CD14-positive monocyte (primary cell): ENCODE measurements around the gene ADAD2. TPM values are rescaled to one million over a fixed set of nuclear protein-coding genes. Genes with fewer than 3 reads are reported as not detected.

Experiments used
- DNase-seq, 3 donors: peaks; one replicate each; pipeline ENCODE4 v3.0.0-alpha.2; 2011 to 2022
- H2AFZ ChIP-seq: 2 replicates; pipeline ENCODE4 v1.6.0; 2012; ENCODE audit warnings: mild to moderate bottlenecking, low read depth, low read length, inconsistent platforms; ENCODE audit not compliant: insufficient read depth, poor library complexity, severe bottlenecking
- H3K27ac ChIP-seq, 2 donors: 1 replicate in 1 of 2; 2 replicates in 1 of 2; pipeline ENCODE4 v1.5.1; 2012 to 2013; ENCODE audit warnings: low read length in 2 of 2, control low read depth in 1 of 2, inconsistent platforms in 1 of 2, low read depth in 1 of 2, mild to moderate bottlenecking in 1 of 2
- H3K27me3 ChIP-seq, 2 donors: one replicate each; pipeline versions ENCODE4 v1.6.0 to v1.6.1; 2011 to 2013; ENCODE audit warnings: low read length in 2 of 2; ENCODE audit not compliant: control insufficient read depth in 2 of 2, insufficient read depth in 2 of 2
- H3K36me3 ChIP-seq, 2 donors: replicated peaks in 1 of 2; 1 replicate in 1 of 2; 2 replicates in 1 of 2; pipeline versions ENCODE4 v1.5.1 to v1.6.1; 2012 to 2013; ENCODE audit warnings: low read length in 2 of 2, control low read depth in 1 of 2, inconsistent platforms in 1 of 2, mild to moderate bottlenecking in 1 of 2; ENCODE audit not compliant: insufficient read depth in 2 of 2, control insufficient read depth in 1 of 2
- H3K4me1 ChIP-seq, 2 donors: 1 replicate in 1 of 2; 2 replicates in 1 of 2; pipeline versions ENCODE4 v1.5.1 to v1.6.1; 2012 to 2013; ENCODE audit warnings: low read length in 2 of 2, control low read depth in 1 of 2, inconsistent platforms in 1 of 2, mild to moderate bottlenecking in 1 of 2, moderate library complexity in 1 of 2; ENCODE audit not compliant: insufficient read depth in 2 of 2, control insufficient read depth in 1 of 2
- H3K4me2 ChIP-seq: replicated peaks from 2 replicates; pipeline ENCODE3; 2012; ENCODE audit warnings: low read length, moderate library complexity, mild to moderate bottlenecking; ENCODE audit not compliant: poor library complexity, severe bottlenecking; ENCODE audit errors: extremely low read depth
- H3K4me3 ChIP-seq, 3 experiments: fragments of 200-600 bp in 1 of 3; sonication (generic) in 1 of 3; replicated peaks in 1 of 3; 1 replicate in 2 of 3; 2 replicates in 1 of 3; pipeline ENCODE4 v1.5.1; 2011 to 2013; ENCODE audit warnings: low read length in 3 of 3, mild to moderate bottlenecking in 3 of 3, control low read depth in 2 of 3, low read depth in 2 of 3, inconsistent platforms in 1 of 3, moderate library complexity in 1 of 3
- H3K79me2 ChIP-seq: 2 replicates; pipeline ENCODE4 v1.6.0; 2012; ENCODE audit warnings: mild to moderate bottlenecking, control low read depth, inconsistent platforms, low read length, moderate library complexity; ENCODE audit not compliant: insufficient read depth
- H3K9ac ChIP-seq: 2 replicates; pipeline ENCODE4 v1.6.0; 2017; ENCODE audit warnings: low read length, mild to moderate bottlenecking; ENCODE audit not compliant: insufficient read depth, poor library complexity, severe bottlenecking
- H3K9me3 ChIP-seq, 2 donors: replicated peaks in 1 of 2; 1 replicate in 1 of 2; 2 replicates in 1 of 2; pipeline versions ENCODE4 v1.5.1 to v1.6.1; 2012 to 2013; ENCODE audit warnings: low read length in 2 of 2, control low read depth in 1 of 2; ENCODE audit not compliant: control insufficient read depth in 1 of 2, insufficient read depth in 1 of 2
- H4K20me1 ChIP-seq: 2 replicates; pipeline ENCODE4 v1.6.0; 2012; ENCODE audit warnings: mild to moderate bottlenecking, low read length, control low read depth, moderate library complexity; ENCODE audit not compliant: insufficient read depth
- H3K27ac Mint-ChIP-seq, 7 donors: one replicate each; pipeline ENCODE4 v1.8.0; 2020; ENCODE audit warnings: mild to moderate bottlenecking in 7 of 7, mixed read lengths in 7 of 7, moderate library complexity in 6 of 7, inconsistent platforms in 2 of 7
- H3K27me3 Mint-ChIP-seq, 3 donors: one replicate each; pipeline ENCODE4 v1.8.0; 2021 to 2022; ENCODE audit warnings: low read depth in 3 of 3, mild to moderate bottlenecking in 3 of 3, mixed read lengths in 3 of 3, moderate library complexity in 3 of 3, inconsistent platforms in 1 of 3
- H3K36me3 Mint-ChIP-seq, 2 donors: one replicate each; pipeline ENCODE4 v1.8.0; 2020; ENCODE audit warnings: mixed read lengths in 2 of 2, inconsistent platforms in 1 of 2, mild to moderate bottlenecking in 1 of 2
- H3K4me1 Mint-ChIP-seq: one replicate; pipeline ENCODE4 v1.8.0; 2020; ENCODE audit warnings: mild to moderate bottlenecking, mixed read lengths
- H3K4me3 Mint-ChIP-seq, 2 donors: one replicate each; pipeline ENCODE4 v1.8.0; 2020; ENCODE audit warnings: mild to moderate bottlenecking in 2 of 2, mixed read lengths in 2 of 2, moderate library complexity in 1 of 2
- H3K9me3 Mint-ChIP-seq, 7 donors: one replicate each; pipeline ENCODE4 v1.8.0; 2020 to 2022; ENCODE audit warnings: mixed read lengths in 7 of 7, mild to moderate bottlenecking in 6 of 7, moderate library complexity in 6 of 7, inconsistent platforms in 2 of 7
- CTCF ChIP-seq: fragments of 200-600 bp; IDR thresholded peaks from one replicate; pipeline ENCODE4 v1.8.0; 2022; ENCODE audit warnings: antibody characterized with exemption, mild to moderate bottlenecking
- WGBS: methylation state at CpG from one replicate; pipeline ENCODE4 v1.1.5; 2013; ENCODE audit warnings: missing lambda C conversion rate; ENCODE audit not compliant: insufficient coverage; 5-methylcytosine and 5-hydroxymethylcytosine counted together
- intact Hi-C, 2 donors: fragments of 100-400 bp; cut with micrococcal nuclease; formaldehyde crosslinking; loops; one replicate each; pipeline versions ENCODE4 v1.15.0 to v1.15.1; 2023
- polyA plus RNA-seq, 3 donors: library from polyadenylated mRNA; depleted of rRNA in 1 of 3; unstranded in 2 of 3; stranded (reverse) in 1 of 3; fragments of 300-500 nt in 2 of 3; fragments of >200 nt in 1 of 3; fragmentation: Illumina TruSeq in 2 of 3; gene quantifications; 1 replicate in 2 of 3; 2 replicates in 1 of 3; pipeline ENCODE4 v1.2.3, GENCODE V29; 2012 to 2021

ADAD2 gene
- polyA plus RNA-seq, 3 donors: not detected

GRCh38 chr16:84234321-84235241 lies 43.6 kb downstream of the ADAD2 start:
- TF ChIP-seq CTCF: no peak
- H3K4me3 Mint-ChIP-seq: no peak overlapping the region
- Histone ChIP-seq H3K9ac (no peak overlapping the region), H3K4me2 (no peak overlapping the region), H3K79me2 (no peaks in the 10 kb centered on the region), H3K4me1 (peaks cover 7 to 9% of the 10 kb centered on the region in 2 donors), H4K20me1 (no peaks in the 10 kb centered on the region), H3K9me3 (no peaks in the 10 kb centered on the region), H3K27me3 (peaks cover 0 to 3% of the 10 kb centered on the region in 2 donors), H3K36me3 (no peaks in the 10 kb centered on the region), H3K27ac (no peak overlapping the region), H2AFZ (no peak overlapping the region), H3K4me3 (no peak overlapping the region)
- intact Hi-C loops: no loop called here
- 79% methylated on average over 13 of the region's 21 CpGs for WGBS
- DNase-seq: no peak
- peaks cover 0 to 2% (median 0%) of the 10 kb centered on the region in 7 donors for H3K9me3 Mint-ChIP-seq
- H3K36me3 Mint-ChIP-seq: no peaks in the 10 kb centered on the region
- no peak overlapping the region for H3K27ac Mint-ChIP-seq
- peaks cover 9% of the 10 kb centered on the region for H3K4me1 Mint-ChIP-seq
- H3K27me3 Mint-ChIP-seq: peaks cover 16 to 22% (median 18%) of the 10 kb centered on the region in 3 donors

GRCh38 chr16:84236671-84237070 lies 45.7 kb downstream of the ADAD2 start:
- peaks cover 18 to 29% (median 27%) of the 10 kb centered on the region in 3 donors for H3K27me3 Mint-ChIP-seq
- TF ChIP-seq CTCF: no peak
- Histone ChIP-seq H3K4me3 (no peak overlapping the region), H3K36me3 (no peaks in the 10 kb centered on the region), H4K20me1 (no peaks in the 10 kb centered on the region), H3K4me2 (no peak overlapping the region), H3K27ac (no peak overlapping the region), H3K79me2 (no peaks in the 10 kb centered on the region), H3K9me3 (no peaks in the 10 kb centered on the region), H3K9ac (no peak overlapping the region), H3K27me3 (peaks cover 0 to 3% of the 10 kb centered on the region in 2 donors), H3K4me1 (peaks cover 11 to 13% of the 10 kb centered on the region in 2 donors), H2AFZ (no peak overlapping the region)
- H3K4me3 Mint-ChIP-seq: no peak overlapping the region
- peaks cover 0 to 2% (median 0%) of the 10 kb centered on the region in 7 donors for H3K9me3 Mint-ChIP-seq
- H3K27ac Mint-ChIP-seq: no peak overlapping the region
- no peaks in the 10 kb centered on the region for H3K36me3 Mint-ChIP-seq
- 90% methylated on average over 25 of the region's 25 CpGs for WGBS
- H3K4me1 Mint-ChIP-seq: peaks cover 15% of the 10 kb centered on the region
- intact Hi-C loops: no loop called here
- DNase-seq: no peak
